HG02870 (cell line): ENCODE data around the gene GPR107.

Experiments used
- ATAC-seq: cut with Tn5 transposase; IDR thresholded peaks from one replicate; pipeline ENCODE4 v1.9.1; 2021; ENCODE audit warnings: mild to moderate bottlenecking, moderate library complexity; ENCODE audit not compliant: unreplicated experiment

The GPR107 gene

DNA sequence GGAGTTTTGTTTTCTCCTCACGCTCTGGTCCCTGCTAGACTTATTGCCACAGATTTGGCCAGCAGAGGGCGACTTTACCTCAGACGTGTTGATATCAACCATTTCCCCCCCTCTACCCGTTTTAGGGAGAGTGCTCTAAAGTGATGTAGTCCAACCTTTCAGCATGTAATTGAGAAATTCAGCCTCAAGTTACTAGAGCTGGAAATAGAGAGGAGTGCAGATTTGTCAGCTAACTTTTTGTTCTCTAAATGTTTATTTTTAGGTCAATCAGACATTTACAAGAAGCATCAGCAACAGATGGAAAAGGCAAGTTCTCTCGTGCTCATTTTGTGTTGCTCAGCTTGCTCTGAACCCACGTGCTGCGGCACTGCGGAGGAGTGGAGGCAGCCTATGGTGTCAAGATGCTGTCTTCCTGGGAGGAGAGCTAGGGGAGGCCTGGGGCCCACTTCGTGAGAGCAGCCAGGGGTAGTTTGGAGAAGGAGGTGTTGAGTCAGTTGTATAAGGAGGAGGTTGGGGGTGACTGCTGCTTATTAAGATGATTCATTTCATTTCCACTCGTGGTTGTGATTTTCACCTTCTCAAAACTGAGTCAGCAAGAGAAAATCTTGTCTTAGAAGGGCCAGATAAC, 53.6 kb downstream of the GPR107 start:
- no peak for ATAC-seq

DNA sequence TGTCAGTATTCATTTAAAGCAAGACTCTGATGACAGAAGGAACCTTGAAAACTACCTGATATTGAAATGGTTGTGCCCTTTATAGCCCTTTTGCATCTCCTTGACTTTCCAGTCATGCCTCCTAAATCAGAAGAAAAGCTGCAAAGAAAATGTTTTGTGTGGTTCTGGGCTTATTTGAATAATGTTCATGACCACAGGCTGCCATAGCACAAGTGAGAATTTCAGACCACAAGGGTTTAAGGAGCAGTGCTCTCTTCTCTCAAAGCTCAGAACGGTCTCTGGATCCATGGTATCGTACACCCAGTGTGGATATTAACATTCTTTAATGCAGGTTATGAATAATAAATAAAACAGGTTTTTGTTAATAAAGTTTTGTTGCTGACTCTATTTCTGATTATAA, 54.2 kb downstream of the GPR107 start:
- ATAC-seq = no peak

DNA sequence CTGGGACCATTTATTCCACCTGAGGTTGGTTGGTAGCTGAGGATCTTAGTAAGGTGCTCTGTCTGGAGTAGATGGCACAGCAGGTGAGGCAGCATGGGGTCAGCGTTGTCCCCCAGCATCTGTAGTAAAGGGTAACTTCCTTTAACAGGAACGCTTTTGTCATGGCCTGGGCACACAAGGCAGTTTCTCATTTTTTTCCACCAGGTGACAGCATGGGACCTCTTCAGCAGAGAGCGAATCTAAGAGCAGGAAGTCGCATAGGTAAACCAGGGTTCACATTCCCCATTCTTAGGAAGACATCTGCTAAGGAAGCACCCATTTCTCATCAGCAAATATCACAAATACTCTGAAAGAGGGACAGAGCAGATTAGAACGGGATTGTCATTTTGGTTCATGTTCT, 56.5 kb downstream of the GPR107 start:
- ATAC-seq = no peak

DNA sequence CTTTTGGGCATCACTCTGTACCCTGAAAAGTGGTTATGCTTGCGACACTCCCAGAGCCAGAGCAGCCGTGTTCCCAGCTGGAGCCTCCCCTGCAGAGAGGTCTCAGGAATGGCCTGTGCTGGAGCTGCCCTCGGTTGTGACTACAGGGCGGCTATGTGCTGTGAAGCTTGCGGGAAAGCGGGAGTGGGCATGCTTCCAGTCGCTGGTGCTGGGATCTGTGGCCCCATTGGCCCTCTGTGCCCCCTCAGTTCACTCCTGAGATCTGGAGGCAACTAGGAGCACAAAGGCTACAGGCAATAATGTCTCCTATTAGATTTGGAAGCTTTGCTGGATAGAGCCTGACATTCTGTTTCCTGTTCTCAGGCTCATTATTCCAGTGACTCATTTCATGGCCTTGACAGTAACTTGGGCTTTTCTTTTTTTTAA, 56.9 kb downstream of the GPR107 start:
- no peak for ATAC-seq

DNA sequence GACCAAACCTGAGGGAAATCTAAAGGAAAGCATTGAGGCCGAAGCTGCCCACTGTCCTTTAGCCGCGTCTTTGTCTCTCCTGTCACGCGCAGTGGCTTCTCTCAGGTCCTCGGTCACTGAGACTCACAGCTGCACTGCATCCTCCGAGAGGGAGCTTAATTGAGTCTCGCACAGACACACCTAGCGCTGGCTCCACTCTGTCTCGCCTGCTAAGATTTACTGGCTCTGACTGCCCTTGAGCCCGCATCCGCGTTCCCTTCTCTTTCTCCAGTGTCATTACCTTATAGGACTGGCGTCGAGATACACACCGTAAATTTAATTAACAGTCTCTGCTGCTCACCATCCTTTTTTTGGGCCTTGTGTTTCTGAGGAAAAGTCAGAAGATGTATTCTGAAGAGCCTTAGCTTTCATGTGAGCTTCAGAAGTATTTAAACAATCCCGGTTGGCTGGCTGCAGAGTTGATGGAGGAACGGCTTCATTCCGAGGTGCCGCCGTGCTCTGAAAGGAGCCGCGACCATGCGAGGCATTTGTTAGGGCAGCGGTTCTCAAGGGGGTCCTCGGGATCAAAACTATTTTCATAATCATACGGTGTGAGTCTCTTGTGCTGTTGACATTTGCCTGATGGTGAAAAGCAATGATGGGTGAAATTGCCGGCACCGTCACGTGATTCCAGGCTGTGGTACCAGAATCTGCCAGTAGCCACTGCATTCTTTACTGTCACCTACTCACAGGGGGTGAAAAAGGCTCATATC, 58.3 kb downstream of the GPR107 start:
- no peak for ATAC-seq

DNA sequence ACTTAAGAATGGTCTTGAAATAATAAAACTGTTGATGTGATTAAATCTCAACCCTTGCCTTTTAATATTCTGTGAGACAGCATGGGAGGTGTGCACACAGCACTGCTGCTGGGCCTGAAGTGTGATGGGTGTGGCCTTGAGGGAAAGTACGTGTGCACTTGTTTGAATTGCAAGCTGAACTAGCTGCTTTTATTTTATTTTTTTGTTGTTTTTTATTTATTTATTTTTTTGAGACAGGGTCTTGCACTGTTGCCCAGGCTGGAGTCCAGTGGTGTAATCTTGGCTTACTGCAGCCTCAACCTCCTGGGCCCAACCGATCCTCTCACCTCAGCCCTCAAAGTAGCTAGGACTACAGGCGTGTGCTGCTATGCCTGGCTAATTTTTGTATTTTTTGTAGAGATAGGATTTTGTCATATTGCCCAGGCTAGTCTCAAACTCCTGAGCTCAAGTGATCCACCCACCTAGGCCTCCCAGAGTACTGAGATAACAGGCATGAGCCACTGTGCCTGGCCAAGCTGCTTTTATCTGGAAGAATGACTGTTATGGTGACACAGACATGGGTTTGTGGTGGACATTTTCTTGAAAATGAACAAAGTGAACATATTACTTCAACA, 58.9 kb downstream of the GPR107 start:
- ATAC-seq = no peak

DNA sequence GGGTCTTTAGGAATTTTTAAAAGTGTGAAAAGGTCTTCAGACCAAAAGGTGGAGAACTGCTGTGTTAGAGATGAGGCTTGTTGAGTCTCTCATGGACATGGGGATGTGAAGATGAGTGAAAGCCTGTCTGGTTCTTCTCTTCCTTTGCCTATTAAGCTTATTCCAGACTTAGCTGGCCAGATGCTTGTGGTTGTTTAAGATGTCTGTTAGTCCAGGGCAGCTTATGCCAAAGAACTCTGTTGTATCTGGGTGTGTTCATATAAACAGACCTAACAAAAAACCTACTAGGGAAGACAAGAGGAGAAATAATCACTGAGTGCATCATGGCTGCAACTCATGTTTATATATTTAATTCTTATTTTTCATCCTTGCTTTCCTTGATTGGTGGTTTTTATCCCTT, 61.0 kb downstream of the GPR107 start:
- ATAC-seq = no peak

DNA sequence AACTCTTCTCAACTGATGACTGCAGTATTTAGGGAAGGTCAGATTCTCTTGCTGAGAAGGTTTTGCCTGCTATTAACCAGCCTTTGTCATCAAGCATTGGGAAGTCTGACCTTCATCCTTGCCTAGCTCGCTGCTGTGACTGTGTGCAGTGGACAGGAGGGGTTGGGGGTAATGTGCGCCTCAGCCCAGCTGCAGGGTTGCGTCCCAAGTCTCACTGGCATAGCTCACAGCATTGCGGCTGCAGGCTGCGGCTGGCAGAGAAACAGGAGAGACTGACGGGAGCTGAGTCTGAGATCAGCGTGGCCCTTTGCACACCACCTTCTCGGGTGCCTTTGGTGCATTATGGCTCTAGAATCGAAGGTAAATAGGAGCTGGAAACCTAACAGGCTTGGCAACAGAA, 62.6 kb downstream of the GPR107 start:
- no peak for ATAC-seq

DNA sequence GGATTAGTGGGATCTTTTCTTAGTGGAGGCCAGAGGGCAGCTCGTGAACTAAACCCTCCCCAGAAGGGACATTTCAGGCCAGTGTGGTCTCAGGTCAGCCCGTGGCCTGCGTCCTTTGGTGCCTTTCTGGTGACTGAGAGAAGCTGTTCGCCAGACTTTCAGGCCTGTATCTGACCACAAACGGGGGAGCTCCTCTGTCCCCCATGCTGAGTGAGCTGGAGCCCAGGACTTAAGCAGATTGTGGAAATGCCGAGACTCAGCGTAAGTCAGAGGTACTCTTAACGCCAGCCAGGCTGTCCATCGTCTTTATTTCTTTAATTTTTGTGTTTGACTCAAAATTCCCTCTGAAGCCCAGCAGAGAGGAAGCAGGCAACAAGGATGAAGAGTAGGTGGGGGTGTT, 63.7 kb downstream of the GPR107 start:
- no peak for ATAC-seq

DNA sequence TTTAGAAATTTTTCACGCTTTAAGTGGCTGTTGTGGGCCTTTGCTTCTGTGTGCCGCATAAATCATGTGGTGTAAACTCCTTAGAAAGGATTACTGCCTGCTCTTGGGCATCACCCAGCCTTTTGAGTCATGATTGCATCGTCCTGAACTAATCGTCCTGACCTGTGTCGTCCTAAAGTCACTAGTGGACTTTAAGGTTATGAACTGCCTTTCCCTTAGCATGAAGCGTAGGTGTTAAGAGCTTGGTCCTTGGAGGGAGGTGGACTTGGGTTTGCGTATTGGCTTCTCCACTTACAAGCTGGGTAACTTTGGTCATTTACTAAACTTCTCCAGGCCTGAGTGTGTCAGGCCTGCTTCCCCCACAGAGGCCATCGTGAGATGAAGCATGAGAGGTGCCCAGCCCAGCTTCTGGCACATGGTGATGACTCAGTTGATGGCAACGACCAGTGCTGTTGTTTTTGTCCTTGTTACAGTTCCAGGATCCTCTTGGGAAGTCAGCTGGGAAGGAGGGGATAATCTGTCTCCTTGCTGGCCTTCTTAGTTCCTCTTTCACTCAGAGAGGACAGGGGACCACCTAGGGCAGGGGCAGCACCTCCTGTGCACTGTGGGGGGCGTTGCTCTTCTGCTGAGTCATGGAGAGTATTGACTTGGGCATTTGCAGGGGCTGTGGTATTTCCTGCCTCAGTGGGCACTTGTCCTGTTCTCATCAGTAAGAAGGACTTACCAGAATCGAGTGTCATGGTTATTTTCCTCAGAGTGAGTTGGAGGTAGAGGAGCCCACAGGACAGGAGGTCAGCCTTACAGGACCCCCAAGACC, 64.3 kb downstream of the GPR107 start:
- ATAC-seq = no peak

DNA sequence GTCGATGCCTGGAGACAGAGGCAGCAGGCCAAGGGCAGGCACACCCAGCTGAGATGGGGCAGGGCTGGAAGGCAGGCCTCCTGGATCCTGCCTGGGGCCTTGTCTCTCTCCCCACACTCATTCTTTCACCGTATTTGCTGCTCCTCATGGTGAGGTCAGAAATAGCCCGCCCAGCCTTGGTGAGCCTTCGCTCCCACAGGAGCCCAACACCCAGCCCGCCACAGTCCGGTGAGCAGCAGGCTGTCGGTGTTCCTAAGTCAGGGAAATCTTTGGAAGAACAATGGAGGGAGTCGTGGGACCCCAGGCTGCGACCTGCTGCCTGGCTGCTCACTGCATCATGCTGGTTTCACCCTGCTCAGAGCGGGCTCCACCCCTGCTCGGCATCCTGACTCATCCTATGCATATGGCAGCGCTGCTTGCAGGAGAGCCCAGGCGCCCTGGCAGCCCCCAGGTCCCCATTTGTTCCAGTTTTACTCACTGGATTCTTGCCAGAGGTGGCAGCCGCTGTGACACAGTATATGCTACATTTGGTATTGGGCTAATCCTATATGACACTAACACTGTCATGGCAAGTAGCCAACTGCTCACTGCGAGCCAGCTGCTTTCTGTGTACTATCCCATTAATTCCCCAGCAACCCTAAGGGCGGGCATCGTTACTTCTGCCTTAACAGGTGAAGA, 65.3 kb downstream of the GPR107 start:
- no peak for ATAC-seq

DNA sequence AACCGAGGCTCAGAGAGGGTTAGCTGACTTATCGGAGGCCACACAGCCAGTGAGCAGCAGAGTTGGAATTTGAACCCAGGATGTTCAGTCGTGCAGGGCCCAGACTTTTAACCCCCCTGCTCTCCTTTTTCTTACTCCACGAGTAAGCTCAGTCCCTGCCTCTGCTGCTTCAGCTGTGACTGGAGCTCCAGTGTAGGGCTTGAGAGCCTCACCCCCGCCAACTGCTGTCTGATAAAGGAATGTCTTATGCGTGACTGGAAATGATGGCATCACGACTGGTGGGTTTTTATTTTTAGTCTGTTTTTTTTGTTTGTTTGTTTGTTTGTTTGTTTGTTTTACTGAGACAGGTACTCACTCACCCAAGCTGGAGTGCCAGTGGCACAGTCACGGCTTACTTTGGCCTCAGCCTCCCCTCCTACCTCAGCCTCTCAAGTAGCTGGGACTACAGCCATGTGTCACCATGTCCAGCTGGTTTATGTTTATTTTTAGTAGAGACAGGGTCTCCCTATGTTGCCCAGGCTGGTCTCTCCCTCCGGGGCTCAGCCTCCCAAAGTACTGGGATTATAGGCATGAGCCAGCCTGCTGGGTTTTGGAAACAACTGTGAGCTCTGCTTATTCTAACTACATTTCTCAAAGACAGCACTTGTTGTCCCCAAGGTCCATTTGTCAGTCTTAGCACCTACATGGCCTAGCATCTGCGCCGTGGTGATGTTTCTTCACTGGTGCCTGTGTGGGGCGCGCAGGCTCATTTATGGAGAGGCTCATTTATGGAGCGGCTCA, 66.0 kb downstream of the GPR107 start:
- no peak for ATAC-seq

DNA sequence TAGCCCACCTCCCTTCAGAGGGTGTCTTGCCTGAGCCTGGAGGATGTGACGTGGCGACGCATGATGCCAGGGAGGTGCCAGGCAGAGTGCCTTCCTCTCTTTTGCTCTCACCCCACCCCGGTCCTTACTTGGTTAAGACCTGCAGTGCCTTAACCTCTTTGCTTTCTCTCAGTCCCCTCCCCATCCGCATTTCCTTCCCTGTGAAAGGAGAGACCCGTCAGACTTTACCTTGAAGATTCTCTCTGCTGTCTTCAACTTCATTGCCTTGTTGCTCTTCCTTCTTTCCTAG, 66.5 kb downstream of the GPR107 start:
- ATAC-seq = no peak

DNA sequence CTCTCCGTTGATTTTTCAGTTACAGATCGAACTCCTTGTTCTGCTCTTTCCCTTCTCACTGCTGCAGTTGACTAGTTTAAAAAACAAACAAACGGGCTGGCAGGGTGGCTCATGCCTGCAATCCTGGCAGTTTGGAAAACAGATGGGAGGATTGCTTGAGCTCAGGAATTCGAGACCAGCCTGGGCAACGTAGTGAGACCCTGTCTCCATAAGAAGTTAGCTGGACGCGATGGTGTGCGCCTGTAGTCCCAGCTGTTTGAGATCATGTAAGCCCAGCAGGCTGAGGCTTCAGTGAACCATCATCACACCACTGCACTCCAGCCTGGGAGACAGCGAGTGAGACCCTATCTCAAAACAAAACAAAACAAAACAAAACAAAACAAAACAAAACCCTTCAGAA, 67.1 kb downstream of the GPR107 start:
- no peak for ATAC-seq

DNA sequence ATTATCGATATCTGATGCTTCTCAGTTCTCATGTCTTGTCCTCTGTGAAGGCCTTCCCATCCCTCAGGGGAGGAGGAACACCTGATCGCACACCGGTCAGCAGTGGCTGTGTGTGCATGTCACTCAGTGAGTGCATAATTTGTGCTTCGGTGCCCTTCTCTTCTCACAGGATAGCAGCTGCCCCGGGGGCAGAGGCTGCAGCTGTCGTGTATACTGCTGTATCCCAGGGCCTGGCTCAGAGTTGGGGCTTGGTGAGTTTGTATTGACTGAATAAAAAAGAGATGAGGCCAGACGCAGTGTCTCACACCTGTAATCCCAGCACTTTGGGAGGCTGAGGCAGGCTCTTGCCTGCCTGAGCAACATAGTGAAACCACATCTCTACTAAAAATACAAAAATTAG, 68.8 kb downstream of the GPR107 start:
- ATAC-seq = no peak

DNA sequence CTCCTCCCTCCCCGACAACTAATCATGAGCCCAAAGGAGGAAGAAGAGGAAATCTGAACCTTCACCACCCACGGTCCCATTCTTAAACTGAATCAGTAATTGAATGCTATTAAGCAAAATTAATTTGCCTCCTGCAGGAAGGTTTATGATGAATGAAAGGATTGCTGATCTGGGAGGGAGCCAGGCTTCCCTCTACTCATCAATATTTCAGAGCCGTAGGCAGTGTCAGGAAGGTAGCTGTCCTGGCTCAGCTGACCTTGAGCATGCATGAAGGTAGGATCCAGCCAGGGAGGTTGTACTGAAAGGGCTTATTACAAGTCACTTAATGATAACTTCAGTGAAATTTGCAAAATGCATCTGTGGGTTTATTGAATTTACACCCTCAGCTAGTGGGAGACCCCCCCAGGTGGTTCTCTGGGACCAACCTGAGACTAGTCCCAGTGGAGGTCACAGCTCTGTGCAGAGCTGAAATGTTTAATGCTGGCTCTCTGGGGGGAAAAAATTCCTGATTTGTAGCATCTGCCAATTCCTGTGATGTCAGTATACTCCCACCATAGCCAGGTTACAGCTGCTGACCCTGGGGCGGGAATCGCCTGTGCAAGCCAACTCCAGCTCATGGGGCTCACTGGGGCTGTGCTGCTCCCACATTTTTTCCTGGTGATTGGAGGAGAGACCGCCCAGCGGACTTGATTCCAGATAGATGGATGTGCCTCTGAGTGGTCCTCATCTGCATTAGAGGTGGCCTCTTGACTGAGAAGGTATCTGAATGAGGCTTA, 70.6 kb downstream of the GPR107 start:
- ATAC-seq = no peak

DNA sequence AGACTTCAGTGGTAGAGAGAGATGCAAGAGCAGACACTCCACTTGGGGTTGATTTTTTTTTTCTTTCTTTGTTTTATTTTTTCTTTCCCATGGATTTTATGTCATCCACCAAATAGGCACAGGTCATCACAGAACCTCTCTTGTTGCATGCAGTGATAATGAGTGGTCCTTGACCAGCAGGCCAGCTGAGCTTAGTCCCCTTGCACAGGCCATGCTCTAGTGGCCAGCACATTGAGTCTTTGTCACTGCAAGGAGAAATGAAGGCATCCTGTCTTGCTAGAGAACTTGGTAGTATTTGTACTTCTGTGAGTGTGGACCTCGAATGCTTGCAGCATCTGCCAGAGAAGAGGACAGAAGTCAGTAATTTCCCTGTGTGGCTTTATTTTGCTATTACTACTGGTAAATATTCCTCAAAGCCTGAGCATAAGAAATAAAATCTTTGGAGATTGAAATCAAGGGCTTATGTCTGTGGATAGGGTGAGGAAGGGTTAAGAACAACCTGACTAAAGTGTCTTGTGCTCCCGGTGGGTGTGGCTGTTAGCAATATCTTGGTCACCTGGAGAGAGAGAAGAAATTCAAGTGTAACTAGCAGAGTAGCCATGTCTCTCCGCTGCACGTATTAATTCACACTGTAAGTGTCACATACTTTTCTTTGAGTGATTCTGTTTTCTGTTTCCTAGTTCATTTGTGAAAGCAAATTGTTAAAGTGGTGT, 73.2 kb downstream of the GPR107 start:
- ATAC-seq = no peak

DNA sequence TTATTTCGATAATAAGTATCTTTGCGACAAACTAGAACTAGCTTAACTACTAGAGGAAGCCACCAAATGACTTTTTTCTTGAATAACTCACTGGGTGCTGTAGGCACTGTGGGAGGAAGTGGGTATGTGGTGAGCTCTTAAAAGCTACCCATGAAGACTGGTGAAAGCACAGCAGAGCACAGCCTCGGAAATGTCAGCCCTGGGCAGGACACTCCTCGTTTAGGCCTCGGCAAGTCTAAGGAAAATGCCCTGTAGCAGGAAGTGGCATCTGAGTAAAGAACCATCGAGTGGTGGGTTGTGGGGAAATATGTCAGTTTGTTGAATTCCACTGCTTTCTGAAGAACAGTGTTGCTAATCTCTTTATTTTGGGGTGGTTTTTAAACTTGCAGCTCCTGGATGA, 74.5 kb downstream of the GPR107 start:
- ATAC-seq = peak; percentile 33
